Erythroblast (primary cell): ENCODE measurements around the gene GPR150.

ENCODE experiments used
- GATA1 ChIP-seq: IDR thresholded peaks from 2 replicates; pipeline ENCODE4 v1.6.1; 2011; ENCODE audit warnings: low read depth, mild to moderate bottlenecking, control low read depth, low read length, moderate library complexity
- POLR2A ChIP-seq: IDR thresholded peaks from 2 replicates; pipeline ENCODE4 v1.6.1; 2011; ENCODE audit warnings: mild to moderate bottlenecking, low read length

- TF ChIP-seq POLR2A = no peak
- no peak for TF ChIP-seq GATA1
These were observed 13.8 kb downstream of the GPR150 start for GRCh38 chr5:95633671-95634070.
